K562 (cell line): Measurements from ENCODE around the gene EGFL6. TPM values are rescaled to one million over a fixed set of nuclear protein-coding genes. Genes with fewer than 3 reads are reported as not detected.

Experiments
- microRNA-seq: library from miRNA; unstranded; fragments of <30 nt; microRNA quantifications from one replicate; pipeline ENCODE4, GENCODE V29; 2018; ENCODE audit warnings: borderline microRNAs expressed
- polyA plus RNA-seq, 8 experiments: library from polyadenylated mRNA; depleted of rRNA in 4 of 8; stranded (reverse) in 5 of 8; unstranded in 3 of 8; fragments of >200 nt; fragmentation: Nextera tagmentation in 2 of 8; fragmentation: Illumina TruSeq in 1 of 8; extraction: Ambion mirVana in 2 of 8; extraction: Trizol in 1 of 8; gene quantifications; 2 replicates each; pipeline versions ENCODE4 v1.2.1 to v1.2.3, GENCODE V29; 2011 to 2014; ENCODE audit warnings: inconsistent platforms in 1 of 8, missing spikeins in 1 of 8
- total RNA-seq, 7 experiments: library from RNA; depleted of rRNA in 6 of 7; stranded (reverse); fragments of >200 nt in 6 of 7; fragmentation: Illumina TruSeq in 2 of 7; extraction: Trizol in 2 of 7; gene quantifications; 2 replicates each; pipeline versions ENCODE4 v1.2.1 to v1.2.3, GENCODE V29; 2011 to 2021; ENCODE audit warnings: low replicate concordance in 1 of 7

Gene EGFL6
- total and polyA plus RNA-seq, 9 of the 15 experiments (the other 6 are each of a cell fraction or from before 2014, with no cell fraction given): 0.01 TPM; not detected in 8

Small RNA genes lying within 50 kb of the gene (microRNA-seq; reads per million reads assigned to microRNA genes)
- gene MIR6086: not detected

Other genes starting within 250 kb of the EGFL6 start
- gene ATXN3L, start 249.5 kb upstream of the EGFL6 start, total RNA-seq (2014; rRNA removed): not detected in 2 replicates
- gene ATXN3L, start 249.5 kb upstream of the EGFL6 start, total RNA-seq (2014; rRNA removed; fragmentation: Illumina TruSeq; extraction: Trizol): not detected in 2 replicates
- not detected in 2 replicates for gene ATXN3L, start 249.5 kb upstream of the EGFL6 start, total RNA-seq (2015; rRNA removed; fragmentation: Illumina TruSeq; extraction: Trizol)
- gene ATXN3L, start 249.5 kb upstream of the EGFL6 start, total RNA-seq (2021): not detected in 2 replicates
- not detected in 2 replicates for gene ATXN3L, start 249.5 kb upstream of the EGFL6 start, polyA plus RNA-seq (2011; rRNA removed)
- gene ATXN3L, start 249.5 kb upstream of the EGFL6 start, polyA plus RNA-seq (2014; fragmentation: Illumina TruSeq; extraction: Trizol): not detected in 2 replicates
- under 1 TPM; 0.04 to 0.31 TPM for gene ATXN3L, start 249.5 kb upstream of the EGFL6 start, polyA plus RNA-seq (2014; fragmentation: Nextera tagmentation; extraction: Ambion mirVana)
- gene ATXN3L, start 249.5 kb upstream of the EGFL6 start, polyA plus RNA-seq (2014; rRNA removed): not detected in 2 replicates
- 0.98 and 1.2 TPM in 2 replicates for gene TCEANC, start 83.5 kb downstream of the EGFL6 start, total RNA-seq (2014; rRNA removed)
- 2.2 and 2.4 TPM in 2 replicates for gene TCEANC, start 83.5 kb downstream of the EGFL6 start, total RNA-seq (2014; rRNA removed; fragmentation: Illumina TruSeq; extraction: Trizol)
- gene TCEANC, start 83.5 kb downstream of the EGFL6 start, total RNA-seq (2015; rRNA removed; fragmentation: Illumina TruSeq; extraction: Trizol): 2.0 and 2.2 TPM in 2 replicates
- gene TCEANC, start 83.5 kb downstream of the EGFL6 start, total RNA-seq (2021): 1.5 and 1.9 TPM in 2 replicates
- gene TCEANC, start 83.5 kb downstream of the EGFL6 start, polyA plus RNA-seq (2011; rRNA removed): 2.5 and 2.8 TPM in 2 replicates
- gene TCEANC, start 83.5 kb downstream of the EGFL6 start, polyA plus RNA-seq (2014; fragmentation: Illumina TruSeq; extraction: Trizol): 1.7 and 2.0 TPM in 2 replicates
- gene TCEANC, start 83.5 kb downstream of the EGFL6 start, polyA plus RNA-seq (2014; fragmentation: Nextera tagmentation; extraction: Ambion mirVana): 1 to 10 TPM; 2.0 to 2.3 TPM
- 1.6 and 1.7 TPM in 2 replicates for gene TCEANC, start 83.5 kb downstream of the EGFL6 start, polyA plus RNA-seq (2014; rRNA removed)
- 13.5 and 17.3 TPM in 2 replicates for gene RAB9A, start 119.5 kb downstream of the EGFL6 start, total RNA-seq (2014; rRNA removed)
- gene RAB9A, start 119.5 kb downstream of the EGFL6 start, total RNA-seq (2014; rRNA removed; fragmentation: Illumina TruSeq; extraction: Trizol): 19.0 and 19.7 TPM in 2 replicates
- gene RAB9A, start 119.5 kb downstream of the EGFL6 start, total RNA-seq (2015; rRNA removed; fragmentation: Illumina TruSeq; extraction: Trizol): 17.7 and 18.4 TPM in 2 replicates
- gene RAB9A, start 119.5 kb downstream of the EGFL6 start, total RNA-seq (2021): 17.8 and 18.3 TPM in 2 replicates
- 13.5 and 16.1 TPM in 2 replicates for gene RAB9A, start 119.5 kb downstream of the EGFL6 start, polyA plus RNA-seq (2011; rRNA removed)
- gene RAB9A, start 119.5 kb downstream of the EGFL6 start, polyA plus RNA-seq (2014; fragmentation: Illumina TruSeq; extraction: Trizol): 17.6 and 20.5 TPM in 2 replicates
- 10 to 100 TPM; 14.8 to 15.5 TPM for gene RAB9A, start 119.5 kb downstream of the EGFL6 start, polyA plus RNA-seq (2014; fragmentation: Nextera tagmentation; extraction: Ambion mirVana)
- 19.2 and 20.8 TPM in 2 replicates for gene RAB9A, start 119.5 kb downstream of the EGFL6 start, polyA plus RNA-seq (2014; rRNA removed)
- gene TRAPPC2, start 165.0 kb downstream of the EGFL6 start, total RNA-seq (2014; rRNA removed): 10.3 and 15.3 TPM in 2 replicates
- 26.1 and 31.1 TPM in 2 replicates for gene TRAPPC2, start 165.0 kb downstream of the EGFL6 start, total RNA-seq (2014; rRNA removed; fragmentation: Illumina TruSeq; extraction: Trizol)
- 20.0 and 20.6 TPM in 2 replicates for gene TRAPPC2, start 165.0 kb downstream of the EGFL6 start, total RNA-seq (2015; rRNA removed; fragmentation: Illumina TruSeq; extraction: Trizol)
- gene TRAPPC2, start 165.0 kb downstream of the EGFL6 start, total RNA-seq (2021): 15.6 and 18.6 TPM in 2 replicates
- gene TRAPPC2, start 165.0 kb downstream of the EGFL6 start, polyA plus RNA-seq (2011; rRNA removed): 20.5 and 21.8 TPM in 2 replicates
- 13.1 and 13.7 TPM in 2 replicates for gene TRAPPC2, start 165.0 kb downstream of the EGFL6 start, polyA plus RNA-seq (2014; fragmentation: Illumina TruSeq; extraction: Trizol)
- 10 to 100 TPM; 18.0 to 30.6 TPM for gene TRAPPC2, start 165.0 kb downstream of the EGFL6 start, polyA plus RNA-seq (2014; fragmentation: Nextera tagmentation; extraction: Ambion mirVana)
- gene TRAPPC2, start 165.0 kb downstream of the EGFL6 start, polyA plus RNA-seq (2014; rRNA removed): 15.8 and 15.9 TPM in 2 replicates
- gene OFD1, start 165.1 kb downstream of the EGFL6 start, total RNA-seq (2014; rRNA removed): 20.9 and 24.7 TPM in 2 replicates
- 33.3 and 38.8 TPM in 2 replicates for gene OFD1, start 165.1 kb downstream of the EGFL6 start, total RNA-seq (2014; rRNA removed; fragmentation: Illumina TruSeq; extraction: Trizol)
- 31.3 and 33.9 TPM in 2 replicates for gene OFD1, start 165.1 kb downstream of the EGFL6 start, total RNA-seq (2015; rRNA removed; fragmentation: Illumina TruSeq; extraction: Trizol)
- gene OFD1, start 165.1 kb downstream of the EGFL6 start, total RNA-seq (2021): 26.0 and 26.1 TPM in 2 replicates
- gene OFD1, start 165.1 kb downstream of the EGFL6 start, polyA plus RNA-seq (2011; rRNA removed): 28.2 and 30.2 TPM in 2 replicates
- 23.4 and 30.1 TPM in 2 replicates for gene OFD1, start 165.1 kb downstream of the EGFL6 start, polyA plus RNA-seq (2014; fragmentation: Illumina TruSeq; extraction: Trizol)
- 10 to 100 TPM; 22.0 to 49.1 TPM for gene OFD1, start 165.1 kb downstream of the EGFL6 start, polyA plus RNA-seq (2014; fragmentation: Nextera tagmentation; extraction: Ambion mirVana)
- 27.7 and 39.2 TPM in 2 replicates for gene OFD1, start 165.1 kb downstream of the EGFL6 start, polyA plus RNA-seq (2014; rRNA removed)
- gene GPM6B, start 247.5 kb downstream of the EGFL6 start, total RNA-seq (2014; rRNA removed): not detected in 2 replicates
- gene GPM6B, start 247.5 kb downstream of the EGFL6 start, total RNA-seq (2014; rRNA removed; fragmentation: Illumina TruSeq; extraction: Trizol): not detected in 2 replicates
- not detected in 2 replicates for gene GPM6B, start 247.5 kb downstream of the EGFL6 start, total RNA-seq (2015; rRNA removed; fragmentation: Illumina TruSeq; extraction: Trizol)
- gene GPM6B, start 247.5 kb downstream of the EGFL6 start, total RNA-seq (2021): not detected in 2 replicates
- not detected in 2 replicates for gene GPM6B, start 247.5 kb downstream of the EGFL6 start, polyA plus RNA-seq (2011; rRNA removed)
- not detected in 2 replicates for gene GPM6B, start 247.5 kb downstream of the EGFL6 start, polyA plus RNA-seq (2014; fragmentation: Illumina TruSeq; extraction: Trizol)
- under 1 TPM; 0.14 to 0.32 TPM for gene GPM6B, start 247.5 kb downstream of the EGFL6 start, polyA plus RNA-seq (2014; fragmentation: Nextera tagmentation; extraction: Ambion mirVana)
- not detected in 2 replicates for gene GPM6B, start 247.5 kb downstream of the EGFL6 start, polyA plus RNA-seq (2014; rRNA removed)